ENCODE measurements around the gene SLC35A2.

- TF ChIP-seq, protein P1, sequence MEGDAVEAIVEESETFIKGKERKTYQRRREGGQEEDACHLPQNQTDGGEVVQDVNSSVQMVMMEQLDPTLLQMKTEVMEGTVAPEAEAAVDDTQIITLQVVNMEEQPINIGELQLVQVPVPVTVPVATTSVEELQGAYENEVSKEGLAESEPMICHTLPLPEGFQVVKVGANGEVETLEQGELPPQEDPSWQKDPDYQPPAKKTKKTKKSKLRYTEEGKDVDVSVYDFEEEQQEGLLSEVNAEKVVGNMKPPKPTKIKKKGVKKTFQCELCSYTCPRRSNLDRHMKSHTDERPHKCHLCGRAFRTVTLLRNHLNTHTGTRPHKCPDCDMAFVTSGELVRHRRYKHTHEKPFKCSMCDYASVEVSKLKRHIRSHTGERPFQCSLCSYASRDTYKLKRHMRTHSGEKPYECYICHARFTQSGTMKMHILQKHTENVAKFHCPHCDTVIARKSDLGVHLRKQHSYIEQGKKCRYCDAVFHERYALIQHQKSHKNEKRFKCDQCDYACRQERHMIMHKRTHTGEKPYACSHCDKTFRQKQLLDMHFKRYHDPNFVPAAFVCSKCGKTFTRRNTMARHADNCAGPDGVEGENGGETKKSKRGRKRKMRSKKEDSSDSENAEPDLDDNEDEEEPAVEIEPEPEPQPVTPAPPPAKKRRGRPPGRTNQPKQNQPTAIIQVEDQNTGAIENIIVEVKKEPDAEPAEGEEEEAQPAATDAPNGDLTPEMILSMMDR (IDR thresholded peaks at IDR 0.05 in 8 of 11, conservative IDR thresholded peaks at IDR 0.05 in 3 of 11): no peak
- no peak for TF ChIP-seq POLR2A (IDR thresholded peaks at IDR 0.05)
These were observed 7.3 kb downstream of the SLC35A2 start for GRCh38 chrX:48904180-48904579.

Measured in spleen (tissue), 7 donors.